Ascending aorta (tissue), 2 donors: Measurements from ENCODE around the gene TTLL6. TPM values are rescaled to one million over a fixed set of nuclear protein-coding genes. Genes with fewer than 3 reads are reported as not detected.

ENCODE experiments used
- DNase-seq, 2 donors: peaks; one replicate each; pipeline ENCODE4 v3.0.0-alpha.2; 2019; ENCODE audit warnings: low spot score in 2 of 2
- H3K27ac ChIP-seq, 2 donors: fragments of 200-600 bp; sonication (generic); one replicate each; pipeline ENCODE4 v1.5.1; 2016 to 2017; ENCODE audit warnings: mild to moderate bottlenecking in 1 of 2
- H3K27me3 ChIP-seq: fragments of 200-600 bp; sonication (generic); one replicate; pipeline ENCODE4 v1.5.1; 2017
- H3K36me3 ChIP-seq, 2 donors: fragments of 200-600 bp; sonication (generic); one replicate each; pipeline ENCODE4 v1.5.1; 2016
- H3K4me1 ChIP-seq, 2 donors: fragments of 200-600 bp; sonication (generic); one replicate each; pipeline ENCODE4 v1.5.1; 2016 to 2017; ENCODE audit warnings: mild to moderate bottlenecking in 1 of 2
- H3K4me3 ChIP-seq, 2 donors: fragments of 200-600 bp; sonication (generic); one replicate each; pipeline ENCODE4 v1.5.1; 2016 to 2017; ENCODE audit warnings: mild to moderate bottlenecking in 1 of 2
- H3K9me3 ChIP-seq, 2 donors: fragments of 200-600 bp; sonication (generic); one replicate each; pipeline ENCODE4 v1.5.1; 2016
- CTCF ChIP-seq, 3 experiments: fragments of 200-600 bp in 2 of 3; fragments of 450-650 bp in 1 of 3; sonication (generic) in 2 of 3; IDR thresholded peaks; one replicate each; pipeline ENCODE4 v1.5.1; 2016 to 2019; ENCODE audit warnings: antibody characterized with exemption in 3 of 3, mild to moderate bottlenecking in 1 of 3, moderate library complexity in 1 of 3
- intact Hi-C: fragments of 100-400 bp; cut with DNase I; formaldehyde crosslinking; loops from one replicate; pipeline ENCODE4 v1.15.1; 2023
- total RNA-seq: library from RNA; depleted of rRNA; stranded (reverse); fragments of >200 nt; gene quantifications from one replicate; pipeline ENCODE4 v1.1.0, GENCODE V29; 2016

Gene TTLL6
- total RNA-seq, 1 donor from 2014 or later: not detected

DNA sequence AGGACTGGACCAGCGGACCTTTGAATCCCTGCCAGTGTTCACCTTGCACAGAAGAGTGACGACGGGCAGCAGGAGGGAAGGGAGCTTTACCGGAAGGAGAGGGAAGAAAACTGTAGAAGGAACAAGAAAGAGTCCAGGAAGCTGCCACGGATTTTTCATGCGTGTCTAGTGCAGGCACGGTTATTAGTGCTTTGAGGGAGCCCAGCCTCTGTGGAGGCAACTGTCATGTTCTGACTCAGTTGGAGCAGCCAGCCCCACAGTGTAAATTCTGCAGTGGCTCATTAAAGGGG lies 82.0 kb downstream of the TTLL6 start:
- H3K27me3 ChIP-seq: peaks cover 23% of the 10 kb centered on the region
- no peak for TF ChIP-seq CTCF (IDR thresholded peaks at IDR 0.05)
- H3K4me3 ChIP-seq: no peak overlapping the region
- H3K9me3 ChIP-seq: no peaks in the 10 kb centered on the region
- intact Hi-C loops: no loop called here
- no peak for DNase-seq
- H3K27ac ChIP-seq: no peak overlapping the region
- H3K36me3 ChIP-seq: no peaks in the 10 kb centered on the region
- no peaks in the 10 kb centered on the region for H3K4me1 ChIP-seq

DNA sequence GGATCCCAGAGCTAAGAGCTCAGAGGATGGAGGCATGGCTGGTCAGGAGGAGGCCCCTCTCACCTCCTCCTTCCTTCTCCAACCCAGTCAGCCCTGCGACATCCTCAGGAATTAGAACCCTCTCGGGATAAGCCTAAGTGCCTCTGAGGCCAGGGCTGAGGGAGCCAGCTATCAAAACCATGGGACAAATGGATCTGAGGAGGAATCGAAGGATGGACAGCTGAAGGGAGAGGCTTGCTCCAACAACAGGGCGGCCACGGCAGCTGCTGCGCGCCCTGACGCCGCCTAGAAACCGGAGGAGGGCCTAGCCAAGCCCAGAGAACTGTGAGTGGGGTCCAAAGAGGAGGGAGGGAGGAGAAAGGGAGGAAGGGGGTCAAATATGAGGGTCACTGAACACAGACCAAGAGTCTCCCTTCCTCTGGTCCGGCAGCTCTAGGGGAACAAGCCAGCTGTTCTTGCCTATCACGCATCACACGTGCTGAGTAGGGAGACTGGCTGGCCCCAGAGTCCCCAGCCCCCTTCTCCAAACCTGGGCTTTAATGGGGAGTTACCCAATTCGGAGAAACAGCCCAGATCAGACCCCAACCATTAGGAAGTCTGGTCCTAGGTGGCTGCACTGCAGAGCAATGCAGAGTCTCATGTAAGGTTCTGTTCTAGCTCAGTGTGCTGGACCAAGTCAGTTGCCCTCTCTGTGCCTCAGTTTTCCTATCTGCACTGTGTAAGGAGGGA lies 82.5 kb downstream of the TTLL6 start:
- no peaks in the 10 kb centered on the region for H3K9me3 ChIP-seq
- DNase-seq: no peak
- intact Hi-C loops: no loop called here

GRCh38 chr17:48733632-48734328 lies 83.2 kb downstream of the TTLL6 start:
- no peak for TF ChIP-seq CTCF (IDR thresholded peaks at IDR 0.05)
- H3K9me3 ChIP-seq: no peaks in the 10 kb centered on the region
- H3K27ac ChIP-seq: no peak overlapping the region
- H3K36me3 ChIP-seq: no peaks in the 10 kb centered on the region
- DNase-seq: no peak
- H3K4me3 ChIP-seq: no peak overlapping the region
- intact Hi-C loops: no loop called here
- H3K27me3 ChIP-seq: peaks cover 35% of the 10 kb centered on the region
- H3K4me1 ChIP-seq: peaks cover 0 to under 1% of the 10 kb centered on the region in 2 donors

More for the DNA sequence above, 82.5 kb downstream of the TTLL6 start:
- Histone ChIP-seq H3K27ac (no peak overlapping the region), H3K4me3 (no peak overlapping the region), H3K4me1 (no peaks in the 10 kb centered on the region), H3K27me3 (peaks cover 28% of the 10 kb centered on the region), H3K36me3 (no peaks in the 10 kb centered on the region)
- TF ChIP-seq CTCF (IDR thresholded peaks at IDR 0.05): no peak

DNA sequence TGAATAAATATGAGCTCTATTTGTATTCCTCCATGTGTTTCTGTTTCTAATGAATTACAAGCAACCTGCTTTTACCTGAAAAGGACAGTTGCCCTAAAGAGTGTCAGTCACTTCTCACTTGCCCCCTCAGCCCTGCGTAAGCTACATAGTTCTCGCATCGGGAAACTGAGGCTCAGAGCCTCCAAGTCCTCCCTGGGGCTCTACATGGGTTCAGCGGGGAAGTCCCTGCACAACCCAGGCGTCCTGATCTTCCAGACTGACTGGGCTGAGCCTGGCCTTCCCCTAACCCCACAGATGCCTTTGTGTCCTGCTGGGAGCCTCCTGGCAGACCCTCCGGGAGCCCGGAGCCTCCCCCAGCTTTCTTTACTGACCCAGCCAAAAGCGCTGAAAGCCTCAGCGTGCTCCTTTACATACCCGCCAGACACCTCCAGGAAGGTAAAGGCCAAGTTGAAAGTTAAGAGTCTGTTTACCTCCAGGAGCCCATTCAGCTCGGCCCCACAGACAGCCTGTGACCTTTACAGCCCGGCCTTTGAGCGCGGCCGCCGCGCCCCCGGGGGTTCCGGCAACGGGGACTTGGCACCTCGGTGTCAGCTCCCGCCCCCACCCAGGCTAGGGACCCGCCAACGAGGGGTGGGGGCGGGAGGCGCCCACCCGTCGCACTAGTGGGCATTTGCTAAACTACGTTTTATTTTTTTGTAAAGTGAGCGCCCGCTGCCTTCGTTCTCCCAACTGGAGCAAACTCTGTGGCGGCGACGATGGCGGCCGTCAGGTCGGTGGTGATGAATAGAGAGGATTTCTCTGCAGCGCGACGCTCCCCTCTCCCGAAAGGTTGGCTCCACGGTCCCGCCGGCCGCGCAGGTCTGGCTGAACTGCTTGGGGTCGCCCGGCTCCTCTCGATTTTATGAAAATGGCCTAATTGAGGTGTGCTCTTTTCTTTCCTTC lies 84.1 kb downstream of the TTLL6 start:
- no peak overlapping the region for H3K27ac ChIP-seq
- no peak for DNase-seq
- no peaks in the 10 kb centered on the region for H3K36me3 ChIP-seq
- H3K9me3 ChIP-seq: no peaks in the 10 kb centered on the region
- no peak for TF ChIP-seq CTCF (IDR thresholded peaks at IDR 0.05)
- no peak overlapping the region for H3K4me3 ChIP-seq
- H3K27me3 ChIP-seq: peaks cover 36% of the 10 kb centered on the region
- peaks cover 4 to 6% of the 10 kb centered on the region in 2 donors for H3K4me1 ChIP-seq
- intact Hi-C loops: no loop called here

- H3K4me1 ChIP-seq: peaks cover 4 to 6% of the 10 kb centered on the region in 2 donors
- no peak for DNase-seq
- no peaks in the 10 kb centered on the region for H3K9me3 ChIP-seq
- peaks cover 45% of the 10 kb centered on the region for H3K27me3 ChIP-seq
- no peak overlapping the region for H3K27ac ChIP-seq
- no peak for TF ChIP-seq CTCF (IDR thresholded peaks at IDR 0.05)
- no peaks in the 10 kb centered on the region for H3K36me3 ChIP-seq
- no peak overlapping the region for H3K4me3 ChIP-seq
- intact Hi-C loops: no loop called here
These were observed 85.7 kb downstream of the TTLL6 start for GRCh38 chr17:48731355-48731754.
